ENCODE results near the gene CNTN2.

The CNTN2 gene

GRCh38 chr1:205038132-205038786, 4.8 kb upstream of the CNTN2 start:
- Mint-ChIP-seq H3K4me1 (ENCODE audit: low read depth) (no peaks in the 10 kb centered on the region), H3K27me3 (no peaks in the 10 kb centered on the region), H3K9me3 (ENCODE audit: low read depth) (peaks cover 6% of the 10 kb centered on the region), H3K27ac (no peak overlapping the region), H3K4me3 (no peak overlapping the region), H3K36me3 (no peaks in the 10 kb centered on the region)

GRCh38 chr1:205041001-205041715, 1.9 kb upstream of the CNTN2 start:
- H3K9me3 Mint-ChIP-seq (ENCODE audit: low read depth): no peaks in the 10 kb centered on the region
- H3K27me3 Mint-ChIP-seq: peaks cover 5% of the 10 kb centered on the region
- no peak overlapping the region for H3K27ac Mint-ChIP-seq
- H3K4me1 Mint-ChIP-seq (ENCODE audit: low read depth): no peaks in the 10 kb centered on the region
- H3K4me3 Mint-ChIP-seq: no peak overlapping the region
- H3K36me3 Mint-ChIP-seq: no peaks in the 10 kb centered on the region

GRCh38 chr1:205041998-205042910, 758 bp upstream of the CNTN2 start:
- no peaks in the 10 kb centered on the region for H3K4me1 Mint-ChIP-seq (ENCODE audit: low read depth)
- no peak overlapping the region for H3K4me3 Mint-ChIP-seq
- no peaks in the 10 kb centered on the region for H3K36me3 Mint-ChIP-seq
- H3K27me3 Mint-ChIP-seq: peaks cover 5% of the 10 kb centered on the region
- H3K9me3 Mint-ChIP-seq (ENCODE audit: low read depth): no peaks in the 10 kb centered on the region
- H3K27ac Mint-ChIP-seq: no peak overlapping the region

- Mint-ChIP-seq H3K9me3 (ENCODE audit: low read depth) (no peaks in the 10 kb centered on the region), H3K27ac (no peak overlapping the region), H3K36me3 (no peaks in the 10 kb centered on the region), H3K27me3 (peaks cover 5% of the 10 kb centered on the region), H3K4me1 (ENCODE audit: low read depth) (no peaks in the 10 kb centered on the region), H3K4me3 (no peak overlapping the region)
Measured at GRCh38 chr1:205043866-205044265, 854 bp downstream of the CNTN2 start.

- H3K36me3 Mint-ChIP-seq: no peaks in the 10 kb centered on the region
- H3K27me3 Mint-ChIP-seq: peaks cover 5% of the 10 kb centered on the region
Measured at GRCh38 chr1:205044741-205045140, 1.7 kb downstream of the CNTN2 start.

DNA sequence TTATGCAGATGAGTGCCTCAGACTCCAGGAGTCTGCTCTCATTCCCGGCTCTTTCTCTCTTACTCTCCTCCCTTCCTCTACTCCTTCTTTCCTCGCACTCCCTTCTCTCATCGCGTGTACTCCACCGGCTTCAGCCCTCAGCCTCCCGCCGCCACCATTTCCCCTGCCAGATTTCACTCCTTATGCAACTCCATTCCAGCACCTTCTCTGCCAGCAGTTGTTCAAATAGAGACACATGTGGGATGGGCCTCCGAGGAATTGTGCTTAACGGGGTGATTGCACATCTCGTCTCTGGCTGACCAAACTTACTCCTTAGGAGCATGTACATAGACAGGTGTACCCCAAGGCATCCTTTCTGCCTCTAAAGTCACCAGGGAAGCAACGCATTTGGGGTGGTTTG, 2.1 kb downstream of the CNTN2 start:
- Mint-ChIP-seq H3K27me3 (peaks cover 5% of the 10 kb centered on the region), H3K9me3 (ENCODE audit: low read depth) (no peaks in the 10 kb centered on the region), H3K36me3 (no peaks in the 10 kb centered on the region), H3K4me3 (no peak overlapping the region), H3K27ac (no peak overlapping the region), H3K4me1 (ENCODE audit: low read depth) (no peaks in the 10 kb centered on the region)

More at GRCh38 chr1:205044741-205045140, 1.7 kb downstream of the CNTN2 start:
- no peaks in the 10 kb centered on the region for H3K4me1 Mint-ChIP-seq (ENCODE audit: low read depth)
- no peaks in the 10 kb centered on the region for H3K9me3 Mint-ChIP-seq (ENCODE audit: low read depth)
- no peak overlapping the region for H3K4me3 Mint-ChIP-seq
- no peak overlapping the region for H3K27ac Mint-ChIP-seq

DNA sequence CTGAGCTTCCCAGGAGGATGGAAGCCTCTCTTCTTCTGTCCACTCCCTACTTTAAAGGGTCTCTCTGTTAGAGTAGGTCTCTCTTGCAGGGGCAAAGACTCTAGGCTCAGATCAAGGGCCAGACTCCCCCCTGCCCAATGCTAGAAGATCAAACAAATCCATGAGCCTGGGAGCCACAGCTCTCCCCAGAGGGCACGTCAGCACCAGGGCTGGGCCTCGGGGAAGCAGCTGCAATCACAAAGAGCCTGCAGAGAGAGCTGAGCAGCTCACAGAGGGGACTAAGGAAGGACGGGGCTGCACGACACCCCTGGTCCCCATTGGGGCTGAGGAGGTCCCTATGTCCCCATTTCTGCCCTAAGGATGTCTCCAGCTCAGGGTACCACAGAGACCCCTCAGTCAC, 3.9 kb downstream of the CNTN2 start:
- Mint-ChIP-seq H3K9me3 (ENCODE audit: low read depth) (no peaks in the 10 kb centered on the region), H3K4me1 (ENCODE audit: low read depth) (no peaks in the 10 kb centered on the region), H3K36me3 (no peaks in the 10 kb centered on the region), H3K27me3 (peaks cover 5% of the 10 kb centered on the region), H3K4me3 (no peak overlapping the region), H3K27ac (no peak overlapping the region)

GRCh38 chr1:205047764-205048231, 4.8 kb downstream of the CNTN2 start:
- H3K4me1 Mint-ChIP-seq (ENCODE audit: low read depth): no peaks in the 10 kb centered on the region
- H3K27me3 Mint-ChIP-seq: peaks cover 5% of the 10 kb centered on the region
- no peaks in the 10 kb centered on the region for H3K9me3 Mint-ChIP-seq (ENCODE audit: low read depth)
- H3K4me3 Mint-ChIP-seq: no peak overlapping the region
- H3K27ac Mint-ChIP-seq: no peak overlapping the region
- H3K36me3 Mint-ChIP-seq: no peaks in the 10 kb centered on the region

GRCh38 chr1:205048382-205048781, 5.4 kb downstream of the CNTN2 start:
- Mint-ChIP-seq H3K4me1 (ENCODE audit: low read depth) (no peaks in the 10 kb centered on the region), H3K27ac (no peak overlapping the region), H3K36me3 (no peaks in the 10 kb centered on the region), H3K9me3 (ENCODE audit: low read depth) (no peaks in the 10 kb centered on the region), H3K27me3 (peaks cover 5% of the 10 kb centered on the region), H3K4me3 (no peak overlapping the region)

GRCh38 chr1:205049479-205049878, 6.5 kb downstream of the CNTN2 start:
- no peaks in the 10 kb centered on the region for H3K9me3 Mint-ChIP-seq (ENCODE audit: low read depth)
- H3K27me3 Mint-ChIP-seq: peaks cover 5% of the 10 kb centered on the region
- no peaks in the 10 kb centered on the region for H3K4me1 Mint-ChIP-seq (ENCODE audit: low read depth)
- H3K27ac Mint-ChIP-seq: no peak overlapping the region
- H3K4me3 Mint-ChIP-seq: no peak overlapping the region
- no peaks in the 10 kb centered on the region for H3K36me3 Mint-ChIP-seq

- no peaks in the 10 kb centered on the region for H3K27me3 Mint-ChIP-seq
- no peaks in the 10 kb centered on the region for H3K9me3 Mint-ChIP-seq (ENCODE audit: low read depth)
- no peaks in the 10 kb centered on the region for H3K36me3 Mint-ChIP-seq
- H3K27ac Mint-ChIP-seq: no peak overlapping the region
- no peaks in the 10 kb centered on the region for H3K4me1 Mint-ChIP-seq (ENCODE audit: low read depth)
- H3K4me3 Mint-ChIP-seq: no peak overlapping the region
Measured at GRCh38 chr1:205052690-205053089, 9.7 kb downstream of the CNTN2 start.

DNA sequence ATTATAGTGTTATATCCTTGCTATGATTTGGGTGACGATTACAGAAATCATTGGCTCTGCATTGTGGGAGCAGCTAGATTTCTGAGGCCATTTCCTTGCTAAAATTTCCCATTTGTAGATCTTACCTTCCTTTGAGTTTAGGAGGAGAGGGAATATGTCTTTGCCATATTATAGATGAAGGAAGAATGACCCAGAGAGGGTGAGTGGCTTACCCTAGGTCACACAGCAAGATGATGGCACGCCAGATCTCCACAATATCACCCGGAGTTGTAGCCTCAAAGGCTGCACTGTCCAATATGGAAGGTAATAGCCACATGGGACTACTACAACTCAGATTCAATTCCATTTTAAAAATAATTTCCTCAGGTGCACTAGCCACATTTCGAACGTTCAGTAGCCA, 10.3 kb downstream of the CNTN2 start:
- Mint-ChIP-seq H3K27ac (no peak overlapping the region), H3K9me3 (ENCODE audit: low read depth) (no peaks in the 10 kb centered on the region), H3K27me3 (no peaks in the 10 kb centered on the region), H3K36me3 (no peaks in the 10 kb centered on the region), H3K4me3 (no peak overlapping the region), H3K4me1 (ENCODE audit: low read depth) (no peaks in the 10 kb centered on the region)

DNA sequence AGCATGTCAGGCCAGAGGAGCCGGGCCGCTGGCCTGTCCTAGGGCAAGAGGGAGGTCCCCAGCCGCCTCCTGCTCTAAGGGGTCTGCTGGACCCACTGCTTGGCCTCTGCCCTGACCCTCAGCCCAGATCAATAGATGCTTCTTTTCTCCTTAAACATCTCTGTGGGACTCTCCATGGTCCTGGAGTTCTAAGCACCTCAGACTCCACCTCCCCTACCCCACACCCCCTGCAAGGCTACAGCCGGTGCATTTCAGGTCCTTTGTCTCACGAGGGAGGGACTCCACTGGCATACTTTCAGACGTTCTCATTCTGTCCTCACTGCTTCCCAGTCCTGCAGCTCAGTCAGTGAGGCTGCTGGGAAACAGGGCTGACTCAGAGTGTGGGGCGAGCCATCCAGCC, 11.0 kb downstream of the CNTN2 start:
- H3K27me3 Mint-ChIP-seq: no peaks in the 10 kb centered on the region
- H3K4me1 Mint-ChIP-seq (ENCODE audit: low read depth): no peaks in the 10 kb centered on the region
- no peaks in the 10 kb centered on the region for H3K36me3 Mint-ChIP-seq
- no peaks in the 10 kb centered on the region for H3K9me3 Mint-ChIP-seq (ENCODE audit: low read depth)
- no peak overlapping the region for H3K4me3 Mint-ChIP-seq
- H3K27ac Mint-ChIP-seq: no peak overlapping the region

DNA sequence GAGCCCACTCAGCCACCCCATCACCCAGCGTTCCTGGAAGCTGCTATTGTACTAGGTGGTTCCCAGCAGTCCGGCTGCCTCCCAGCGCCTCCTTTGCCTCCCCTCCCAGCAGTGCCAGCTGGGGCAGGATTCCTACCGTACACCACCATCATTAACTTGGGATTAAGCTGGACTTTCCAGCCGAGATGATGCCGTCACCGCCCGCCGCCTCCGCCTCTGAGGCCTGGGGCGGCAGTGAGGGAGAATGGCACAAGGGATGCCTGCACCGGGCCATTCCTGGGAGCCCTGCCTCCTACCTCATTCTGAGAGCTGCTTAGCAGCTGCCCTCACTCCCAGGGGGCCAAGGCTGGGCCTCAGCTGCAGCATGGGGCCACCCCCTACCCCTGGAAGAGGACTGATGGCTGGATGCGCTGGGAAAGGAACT, 13.2 kb downstream of the CNTN2 start:
- Mint-ChIP-seq H3K9me3 (ENCODE audit: low read depth) (no peaks in the 10 kb centered on the region), H3K27me3 (no peaks in the 10 kb centered on the region), H3K27ac (no peak overlapping the region), H3K4me1 (ENCODE audit: low read depth) (no peaks in the 10 kb centered on the region), H3K36me3 (no peaks in the 10 kb centered on the region), H3K4me3 (no peak overlapping the region)

DNA sequence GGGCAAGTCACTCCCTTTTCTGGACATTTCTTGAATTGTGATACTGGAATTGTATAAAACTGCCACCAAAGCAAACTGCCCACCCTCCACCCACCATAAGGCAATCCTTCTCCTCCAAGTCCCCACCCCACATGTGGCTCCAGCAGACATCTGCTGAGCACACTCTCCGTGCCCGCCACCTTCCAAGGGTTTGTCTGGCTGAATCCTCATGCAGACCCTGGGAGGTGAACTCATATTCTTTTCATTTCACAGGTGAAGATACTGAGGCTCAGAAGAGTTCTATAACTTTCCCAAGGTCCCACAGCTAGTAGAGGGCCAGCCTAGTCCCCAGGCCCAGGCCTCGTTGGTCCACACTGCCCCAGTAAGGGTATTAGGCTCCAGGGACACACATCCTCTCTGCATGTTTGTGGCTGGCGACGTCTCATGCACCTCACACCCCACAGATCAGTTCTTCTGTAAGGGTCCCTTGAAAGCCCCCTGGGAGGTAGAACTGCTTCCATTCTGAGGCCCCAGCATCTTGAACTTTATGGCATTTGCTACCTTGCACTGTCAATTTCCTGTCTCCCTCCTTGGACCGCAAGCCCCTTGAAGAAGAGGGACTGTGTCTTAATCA, 14.1 kb downstream of the CNTN2 start:
- H3K36me3 Mint-ChIP-seq: no peaks in the 10 kb centered on the region
- H3K27me3 Mint-ChIP-seq: no peaks in the 10 kb centered on the region
- H3K4me3 Mint-ChIP-seq: no peak overlapping the region
- no peaks in the 10 kb centered on the region for H3K9me3 Mint-ChIP-seq (ENCODE audit: low read depth)
- H3K4me1 Mint-ChIP-seq (ENCODE audit: low read depth): no peaks in the 10 kb centered on the region
- no peak overlapping the region for H3K27ac Mint-ChIP-seq

Measured in activated naive CD8-positive, alpha-beta T cell (primary cell).